Testis (tissue), 3 donors: ENCODE results near the gene TCF7. TPM values are rescaled to one million over a fixed set of nuclear protein-coding genes. Genes with fewer than 3 reads are reported as not detected.

ENCODE experiments used
- DNase-seq: peaks from one replicate; pipeline ENCODE4 v3.0.0-alpha.2; 2019
- H3K27ac ChIP-seq, 2 donors: fragments of 200-600 bp; sonication (generic); one replicate each; pipeline ENCODE4 v1.5.1; 2019
- H3K27me3 ChIP-seq: fragments of 200-600 bp; sonication (generic); one replicate; pipeline ENCODE4 v1.5.1; 2019
- H3K36me3 ChIP-seq: fragments of 200-600 bp; sonication (generic); one replicate; pipeline ENCODE4 v1.5.1; 2017; ENCODE audit warnings: low read depth; ENCODE audit errors: missing control alignments
- H3K4me1 ChIP-seq: fragments of 200-600 bp; sonication (generic); one replicate; pipeline ENCODE4 v1.5.1; 2019
- H3K4me3 ChIP-seq, 2 donors: fragments of 200-600 bp; sonication (generic); one replicate each; pipeline ENCODE4 v1.5.1; 2017 to 2019
- H3K9me3 ChIP-seq: fragments of 200-600 bp; sonication (generic); one replicate; pipeline ENCODE4 v1.5.1; 2017
- POLR2A ChIP-seq: fragments of 450-650 bp; IDR thresholded peaks from one replicate; pipeline ENCODE4 v1.6.1; 2017; ENCODE audit warnings: antibody characterized with exemption, mild to moderate bottlenecking, moderate library complexity
- WGBS, 2 donors: methylation state at CpG; one replicate each; pipeline ENCODE4 v1.1.5; 2018; 5-methylcytosine and 5-hydroxymethylcytosine counted together
- intact Hi-C: fragments of 100-400 bp; cut with DNase I; formaldehyde crosslinking; loops from one replicate; pipeline ENCODE4 v1.15.1; 2023; ENCODE audit warnings: low total_unique reads
- polyA plus RNA-seq: library from polyadenylated mRNA; stranded (reverse); fragments of 350-450 nt; fragmentation: Illumina TruSeq; extraction: RNeasy Lipid Tissue Mini Kit (QIAGEN cat#74804); gene quantifications from one replicate; pipeline ENCODE4 v1.2.3, GENCODE V29; 2014; ENCODE audit warnings: low read depth, low replicate concordance; ENCODE audit not compliant: insufficient read depth
- total RNA-seq, 2 donors: library from RNA; depleted of rRNA; stranded (reverse); fragments of >200 nt; gene quantifications; one replicate each; pipeline ENCODE4 v1.2.3, GENCODE V29; 2016
- TF ChIP-seq, protein P1 (sequence below), 3 experiments: fragments of 450-650 bp in 2 of 3; fragments of 200-600 bp in 1 of 3; sonication (generic) in 1 of 3; IDR thresholded peaks; one replicate each; pipeline ENCODE4 v1.5.1; 2016 to 2019; ENCODE audit warnings: antibody characterized with exemption in 3 of 3, mild to moderate bottlenecking in 2 of 3, moderate library complexity in 1 of 3

Gene TCF7
- total and polyA plus RNA-seq, 3 donors from 2014 or later = 9.9 to 16.1 (median 15.2) TPM

DNA sequence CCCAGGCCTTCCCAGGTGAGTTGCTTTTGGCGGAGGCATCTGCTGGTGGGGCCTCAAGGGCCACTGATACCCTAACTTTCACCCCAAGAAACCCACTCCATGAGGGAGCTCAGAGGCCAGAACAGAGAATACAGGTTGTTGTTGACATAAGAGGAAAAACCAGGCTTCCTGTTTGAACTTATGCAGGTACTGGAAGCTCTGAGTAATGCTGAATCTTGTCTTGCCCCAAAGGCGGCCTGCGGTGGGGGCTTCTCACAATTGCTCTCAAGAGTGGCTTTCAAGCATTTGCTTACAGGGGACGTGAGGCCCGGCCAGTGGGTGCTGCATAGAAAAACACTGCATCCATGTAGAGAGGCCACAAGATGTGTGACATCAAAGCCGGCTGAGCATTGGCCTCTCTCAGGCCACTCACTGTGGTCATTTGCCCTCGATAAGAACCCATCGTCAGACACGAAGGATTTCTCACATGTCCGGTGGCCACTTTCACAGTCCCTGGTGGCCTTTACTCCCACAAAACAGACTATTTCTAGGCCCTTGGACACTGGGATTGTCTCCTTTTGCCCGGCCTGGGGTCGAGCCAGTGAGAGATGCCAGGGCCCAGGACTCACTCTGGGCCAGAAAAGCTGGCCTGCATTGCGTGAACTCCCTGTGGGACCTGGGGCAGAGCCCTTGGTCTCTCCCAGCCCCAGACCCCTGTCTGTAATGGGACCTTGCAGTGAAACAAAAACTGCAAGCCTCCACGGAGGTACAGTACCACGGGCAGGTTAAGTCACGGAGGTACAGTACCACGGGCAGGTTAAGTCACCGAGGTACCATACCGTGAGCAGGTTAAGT is 34.5 kb upstream of the TCF7 start:
- intact Hi-C loops = no loop called here
- Histone ChIP-seq H3K9me3 (no peaks in the 10 kb centered on the region), H3K36me3 (no peaks in the 10 kb centered on the region), H3K27ac (no peak overlapping the region), H3K4me1 (no peaks in the 10 kb centered on the region), H3K4me3 (no peak overlapping the region), H3K27me3 (no peaks in the 10 kb centered on the region)
- DNase-seq = no peak
- TF ChIP-seq, protein P1, sequence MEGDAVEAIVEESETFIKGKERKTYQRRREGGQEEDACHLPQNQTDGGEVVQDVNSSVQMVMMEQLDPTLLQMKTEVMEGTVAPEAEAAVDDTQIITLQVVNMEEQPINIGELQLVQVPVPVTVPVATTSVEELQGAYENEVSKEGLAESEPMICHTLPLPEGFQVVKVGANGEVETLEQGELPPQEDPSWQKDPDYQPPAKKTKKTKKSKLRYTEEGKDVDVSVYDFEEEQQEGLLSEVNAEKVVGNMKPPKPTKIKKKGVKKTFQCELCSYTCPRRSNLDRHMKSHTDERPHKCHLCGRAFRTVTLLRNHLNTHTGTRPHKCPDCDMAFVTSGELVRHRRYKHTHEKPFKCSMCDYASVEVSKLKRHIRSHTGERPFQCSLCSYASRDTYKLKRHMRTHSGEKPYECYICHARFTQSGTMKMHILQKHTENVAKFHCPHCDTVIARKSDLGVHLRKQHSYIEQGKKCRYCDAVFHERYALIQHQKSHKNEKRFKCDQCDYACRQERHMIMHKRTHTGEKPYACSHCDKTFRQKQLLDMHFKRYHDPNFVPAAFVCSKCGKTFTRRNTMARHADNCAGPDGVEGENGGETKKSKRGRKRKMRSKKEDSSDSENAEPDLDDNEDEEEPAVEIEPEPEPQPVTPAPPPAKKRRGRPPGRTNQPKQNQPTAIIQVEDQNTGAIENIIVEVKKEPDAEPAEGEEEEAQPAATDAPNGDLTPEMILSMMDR (IDR thresholded peaks at IDR 0.05) = no peak
- TF ChIP-seq POLR2A = no peak
- WGBS, 2 donors = 84 to 91% methylated on average over 15 to 19 of the region's 19 CpGs

DNA sequence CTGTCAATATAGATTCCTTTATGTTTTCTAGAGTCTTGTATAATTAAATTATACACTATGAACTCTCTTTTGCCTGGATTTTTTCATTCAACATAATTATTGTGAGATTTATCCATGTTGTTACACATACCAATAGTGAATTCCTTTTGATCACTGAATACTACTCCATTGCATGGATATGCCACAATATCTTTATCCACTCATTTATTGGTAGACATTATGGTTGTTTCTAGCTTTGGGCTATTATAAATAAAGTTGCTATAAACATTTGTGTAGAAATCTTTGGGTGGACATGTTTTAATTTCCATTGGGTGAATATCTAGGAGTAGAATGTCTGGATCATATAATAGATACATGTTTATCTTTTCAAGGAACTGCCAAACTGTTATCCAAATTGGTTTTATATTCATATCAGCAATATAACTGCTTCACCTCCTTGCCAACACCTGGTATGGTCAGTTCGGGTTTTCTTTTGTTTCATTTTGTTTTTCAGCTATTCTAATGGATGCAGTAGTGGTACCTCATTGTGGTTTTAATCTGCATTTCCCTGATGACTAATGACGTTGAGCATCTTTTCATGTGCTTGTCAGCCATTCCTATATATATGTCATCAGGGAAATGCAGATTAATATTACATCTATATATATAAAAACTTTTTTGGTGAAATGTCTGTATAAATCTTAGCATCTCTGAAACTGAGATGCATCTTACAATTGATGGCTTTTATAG is 32.1 kb upstream of the TCF7 start:
- Histone ChIP-seq H3K27me3 (no peaks in the 10 kb centered on the region), H3K4me3 (no peak overlapping the region), H3K4me1 (no peaks in the 10 kb centered on the region), H3K9me3 (no peaks in the 10 kb centered on the region), H3K27ac (no peak overlapping the region), H3K36me3 (no peaks in the 10 kb centered on the region)
- DNase-seq = no peak
- TF ChIP-seq, protein P1 (IDR thresholded peaks at IDR 0.05) = no peak
- TF ChIP-seq POLR2A = no peak
- 77 to 85% methylated on average over 2 of the region's 2 CpGs for WGBS, 2 donors
- intact Hi-C loops = no loop called here

DNA sequence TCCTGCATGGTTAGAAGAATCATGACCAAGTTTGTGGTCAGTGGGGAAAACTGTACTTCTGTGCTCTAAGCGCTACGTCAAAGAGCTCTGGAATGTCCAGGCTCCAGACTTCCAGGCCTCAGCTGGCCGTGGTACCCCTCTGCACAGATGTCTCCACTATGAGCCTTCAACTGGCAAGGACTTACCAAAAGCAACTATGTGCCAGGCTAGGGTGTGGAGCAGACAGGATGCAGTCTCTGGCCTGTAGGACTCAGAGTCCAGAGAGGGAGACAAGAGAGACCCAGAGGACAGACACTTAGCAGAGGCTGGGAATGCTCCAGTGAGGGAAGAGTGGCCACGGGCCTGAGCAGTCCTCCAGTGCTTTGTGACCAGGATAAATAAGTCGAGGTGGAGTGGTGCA is 31.0 kb upstream of the TCF7 start:
- H3K36me3 ChIP-seq = no peaks in the 10 kb centered on the region
- TF ChIP-seq POLR2A = no peak
- TF ChIP-seq, protein P1 (IDR thresholded peaks at IDR 0.05) = no peak
- 62 to 70% methylated on average over 5 of the region's 5 CpGs for WGBS, 2 donors
- H3K27me3 ChIP-seq = no peaks in the 10 kb centered on the region
- H3K4me1 ChIP-seq = no peaks in the 10 kb centered on the region
- no peaks in the 10 kb centered on the region for H3K9me3 ChIP-seq
- intact Hi-C loops = no loop called here
- H3K27ac ChIP-seq = no peak overlapping the region
- no peak for DNase-seq
- H3K4me3 ChIP-seq = no peak overlapping the region

DNA sequence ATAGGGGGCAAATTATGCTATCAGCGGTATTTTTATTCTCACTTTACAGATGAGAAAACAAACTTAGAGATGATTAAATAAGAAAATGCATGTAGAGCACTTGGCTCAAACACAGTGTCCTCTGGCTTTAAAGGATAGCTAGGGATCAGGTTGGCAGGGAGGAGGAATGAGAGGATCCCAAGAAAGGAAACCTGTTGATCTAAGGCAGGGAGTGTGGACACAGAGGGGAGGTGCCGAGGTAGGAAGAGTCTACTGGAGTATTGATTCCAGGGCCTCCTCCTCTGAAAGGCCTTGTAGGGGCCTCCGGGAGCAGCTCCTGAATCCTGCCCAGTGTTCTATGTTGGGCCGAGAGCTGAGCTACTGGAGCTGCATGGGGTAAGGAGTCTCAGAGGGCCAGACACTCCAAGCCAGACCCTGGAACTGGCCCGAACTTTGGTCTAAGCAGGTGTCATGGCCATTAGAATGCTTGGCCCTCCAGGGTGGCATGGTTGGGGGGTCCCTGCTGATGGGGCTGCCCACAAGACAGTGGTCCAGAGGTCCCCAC is 30.4 kb upstream of the TCF7 start:
- H3K9me3 ChIP-seq = no peaks in the 10 kb centered on the region
- H3K4me3 ChIP-seq = no peak overlapping the region
- TF ChIP-seq, protein P1 (IDR thresholded peaks at IDR 0.05) = no peak
- H3K36me3 ChIP-seq = no peaks in the 10 kb centered on the region
- intact Hi-C loops = no loop called here
- H3K4me1 ChIP-seq = no peaks in the 10 kb centered on the region
- no peak overlapping the region for H3K27ac ChIP-seq
- no peak for DNase-seq
- WGBS, 2 donors = 93 to 96% methylated on average over 5 of the region's 5 CpGs
- H3K27me3 ChIP-seq = no peaks in the 10 kb centered on the region
